Left lung (tissue), 10 donors: ENCODE data around the gene TDRD3. TPM values are rescaled to one million over a fixed set of nuclear protein-coding genes. Genes with fewer than 3 reads are reported as not detected.
"Not testable (repeated sequence)": the region's sequence is repeated elsewhere in the genome, so short reads cannot be mapped to it uniquely, and the experiment has no call there.

Source experiments
- ATAC-seq: fragments of 200-7000 bp; cut with Tn5 transposase; one replicate; pipeline ENCODE4 v1.9.1; 2020; ENCODE audit warnings: moderate library complexity
- DNase-seq, 4 donors: peaks; one replicate each; pipeline ENCODE4 v3.0.0-alpha.2; 2013 to 2020
- H3K27ac ChIP-seq, 2 donors: fragments of 200-600 bp; sonication (generic) in 1 of 2; one replicate each; pipeline versions ENCODE4 v1.5.0 to v1.8.0; 2020 to 2021
- H3K27me3 ChIP-seq, 2 donors: fragments of 200-600 bp; sonication (generic) in 1 of 2; one replicate each; pipeline versions ENCODE4 v1.5.0 to v1.8.0; 2020 to 2021
- H3K36me3 ChIP-seq, 2 donors: fragments of 200-600 bp; sonication (generic) in 1 of 2; one replicate each; pipeline versions ENCODE4 v1.5.0 to v1.8.0; 2020 to 2021
- H3K4me1 ChIP-seq, 2 donors: fragments of 200-600 bp; one replicate each; pipeline ENCODE4 v1.8.0; 2021
- H3K4me3 ChIP-seq, 2 donors: fragments of 200-600 bp; sonication (generic) in 1 of 2; one replicate each; pipeline versions ENCODE4 v1.5.0 to v1.8.0; 2020 to 2021; ENCODE audit warnings: mild to moderate bottlenecking in 1 of 2
- H3K9me3 ChIP-seq, 2 donors: fragments of 200-600 bp; sonication (generic) in 1 of 2; one replicate each; pipeline versions ENCODE4 v1.5.0 to v1.8.0; 2020 to 2021
- intact Hi-C, 2 donors: fragments of 100-400 bp; cut with DNase I; formaldehyde crosslinking; loops; one replicate each; pipeline versions ENCODE4 v1.11.2 to v1.14.2; 2022
- polyA plus RNA-seq, 6 donors: library from polyadenylated mRNA; unstranded; fragments of 120-200 nt; gene quantifications; one replicate each; pipeline ENCODE4 v1.2.1, GENCODE V29; 2013; ENCODE audit not compliant: insufficient read length in 6 of 6
- total RNA-seq, 2 donors: library from RNA; stranded (reverse); fragmentation: NEBNext Ultra II Directional; extraction: Animal tissue kit (Norgen Biotek cat#: 25700); gene quantifications; one replicate each; pipeline ENCODE4 v1.2.1, GENCODE V29; 2021
- TF ChIP-seq, protein P1 (sequence below), 2 donors: fragments of 200-600 bp; sonication (generic) in 1 of 2; IDR thresholded peaks; one replicate each; pipeline versions ENCODE4 v1.5.0 to v1.8.0; 2021; ENCODE audit warnings: antibody characterized with exemption in 2 of 2
- donor health status: DM: no; HTN: yes; CAD: no.
- donor health status: DM: no; HTN: no; CAD: no.

TDRD3 gene
- total and polyA plus RNA-seq, 8 donors: 18.2 to 43.4 (median 41.1) TPM

DNA sequence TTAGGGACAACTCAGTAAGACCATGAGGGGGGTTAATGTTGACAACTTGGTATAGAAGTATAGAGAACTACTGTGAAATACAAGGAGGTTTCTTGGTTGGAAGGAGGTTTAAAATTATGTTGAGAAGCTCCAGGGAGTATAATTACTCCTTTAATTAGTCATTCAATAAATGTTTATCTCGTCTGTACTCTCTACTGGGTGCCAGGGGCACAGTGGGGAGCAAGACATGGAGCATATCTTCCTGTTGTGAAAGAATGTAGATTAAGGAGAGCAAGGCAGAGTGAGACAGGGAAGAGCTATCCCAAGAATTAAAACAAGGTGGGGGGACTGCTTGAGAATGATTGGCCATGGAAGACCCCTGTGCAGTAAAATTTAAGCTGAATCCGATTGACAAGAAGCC, 33.7 kb upstream of the TDRD3 start:
- TF ChIP-seq, protein P1, sequence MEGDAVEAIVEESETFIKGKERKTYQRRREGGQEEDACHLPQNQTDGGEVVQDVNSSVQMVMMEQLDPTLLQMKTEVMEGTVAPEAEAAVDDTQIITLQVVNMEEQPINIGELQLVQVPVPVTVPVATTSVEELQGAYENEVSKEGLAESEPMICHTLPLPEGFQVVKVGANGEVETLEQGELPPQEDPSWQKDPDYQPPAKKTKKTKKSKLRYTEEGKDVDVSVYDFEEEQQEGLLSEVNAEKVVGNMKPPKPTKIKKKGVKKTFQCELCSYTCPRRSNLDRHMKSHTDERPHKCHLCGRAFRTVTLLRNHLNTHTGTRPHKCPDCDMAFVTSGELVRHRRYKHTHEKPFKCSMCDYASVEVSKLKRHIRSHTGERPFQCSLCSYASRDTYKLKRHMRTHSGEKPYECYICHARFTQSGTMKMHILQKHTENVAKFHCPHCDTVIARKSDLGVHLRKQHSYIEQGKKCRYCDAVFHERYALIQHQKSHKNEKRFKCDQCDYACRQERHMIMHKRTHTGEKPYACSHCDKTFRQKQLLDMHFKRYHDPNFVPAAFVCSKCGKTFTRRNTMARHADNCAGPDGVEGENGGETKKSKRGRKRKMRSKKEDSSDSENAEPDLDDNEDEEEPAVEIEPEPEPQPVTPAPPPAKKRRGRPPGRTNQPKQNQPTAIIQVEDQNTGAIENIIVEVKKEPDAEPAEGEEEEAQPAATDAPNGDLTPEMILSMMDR (IDR thresholded peaks at IDR 0.05): no peak
- no peaks in the 10 kb centered on the region for H3K36me3 ChIP-seq

DNA sequence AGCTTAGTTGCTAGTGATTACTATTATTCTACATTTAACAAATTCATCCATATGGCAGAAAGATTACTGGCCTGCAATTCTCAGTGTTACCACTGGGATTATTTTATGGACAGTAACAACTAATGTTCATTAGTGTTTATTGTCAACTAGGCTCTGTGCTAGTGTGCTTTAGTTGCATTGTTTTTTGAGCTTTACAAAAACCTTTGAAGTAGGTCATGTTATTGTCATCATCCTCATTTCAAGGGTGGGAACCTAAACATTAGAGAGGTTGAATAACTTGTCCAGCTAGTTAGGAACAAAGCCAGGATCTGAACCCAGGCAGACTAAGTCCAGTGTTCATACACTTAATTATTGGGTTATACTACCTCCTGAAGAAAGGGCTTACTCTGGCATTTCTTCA, 27.8 kb upstream of the TDRD3 start:
- ATAC-seq (no peak), DNase-seq (no peak)
- Histone ChIP-seq H3K36me3 (no peaks in the 10 kb centered on the region), H3K4me1 (no peaks in the 10 kb centered on the region), H3K9me3 (no peaks in the 10 kb centered on the region), H3K27ac (no peak overlapping the region), H3K4me3 (no peak overlapping the region), H3K27me3 (no peaks in the 10 kb centered on the region)
- intact Hi-C loops: no loop called here
- TF ChIP-seq, protein P1 (IDR thresholded peaks at IDR 0.05): peak; percentile 18 to 36

More for the DNA sequence above, 33.7 kb upstream of the TDRD3 start:
- ATAC-seq (no peak), DNase-seq (no peak)
- Histone ChIP-seq H3K9me3 (no peaks in the 10 kb centered on the region), H3K27ac (no peak overlapping the region), H3K27me3 (no peaks in the 10 kb centered on the region), H3K4me3 (no peak overlapping the region), H3K4me1 (no peaks in the 10 kb centered on the region)
- intact Hi-C loops: no loop called here

DNA sequence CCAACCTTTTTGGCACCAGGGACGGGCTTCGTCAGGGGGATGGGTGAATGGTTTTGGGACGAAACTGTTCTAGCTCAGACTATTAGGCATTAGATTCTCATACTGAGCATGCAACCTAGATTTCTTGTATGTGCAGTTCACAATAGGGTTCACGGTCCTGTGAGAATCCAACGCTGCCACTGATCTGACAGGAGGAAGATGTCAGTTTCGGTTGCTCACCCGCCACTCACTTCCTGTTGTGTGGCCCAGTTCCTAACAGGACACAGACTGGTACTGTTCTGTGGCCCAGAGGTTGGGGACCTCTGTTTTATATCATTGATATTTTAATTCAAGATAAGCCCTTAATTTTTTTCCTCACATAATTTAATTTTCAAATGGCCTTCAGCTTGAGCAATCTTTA, 26.7 kb upstream of the TDRD3 start:
- intact Hi-C loops: no loop called here
- DNase-seq (no peak), ATAC-seq (no peak)
- no peak overlapping the region for H3K27ac ChIP-seq
- H3K27me3 ChIP-seq: no peaks in the 10 kb centered on the region
- no peaks in the 10 kb centered on the region for H3K9me3 ChIP-seq
- H3K36me3 ChIP-seq: no peaks in the 10 kb centered on the region
- no peak overlapping the region for H3K4me3 ChIP-seq
- TF ChIP-seq, protein P1 (IDR thresholded peaks at IDR 0.05): no peak
- H3K4me1 ChIP-seq: no peaks in the 10 kb centered on the region

- no peak for ATAC-seq
Observed at GRCh38 chr13:60372141-60372540, 24.9 kb upstream of the TDRD3 start.

GRCh38 chr13:60379282-60379681, 17.7 kb upstream of the TDRD3 start:
- H3K4me1 ChIP-seq, H3K27ac ChIP-seq, H3K4me3 ChIP-seq, H3K9me3 ChIP-seq, H3K27me3 ChIP-seq, intact Hi-C loops, DNase-seq, H3K36me3 ChIP-seq, ATAC-seq: not testable (repeated sequence)

More at GRCh38 chr13:60372141-60372540, 24.9 kb upstream of the TDRD3 start:
- TF ChIP-seq, protein P1 (IDR thresholded peaks at IDR 0.05): no peak
- Histone ChIP-seq H3K27me3 (no peaks in the 10 kb centered on the region), H3K36me3 (no peaks in the 10 kb centered on the region), H3K27ac (no peak overlapping the region), H3K4me1 (no peaks in the 10 kb centered on the region), H3K4me3 (no peak overlapping the region), H3K9me3 (no peaks in the 10 kb centered on the region)
- no peak for DNase-seq
- intact Hi-C loops: no loop called here

GRCh38 chr13:60379837-60380565, 17.0 kb upstream of the TDRD3 start:
- no peaks in the 10 kb centered on the region for H3K27me3 ChIP-seq
- no peak for ATAC-seq
- no peak for DNase-seq
- no peaks in the 10 kb centered on the region for H3K36me3 ChIP-seq
- H3K4me3 ChIP-seq: no peak overlapping the region
- TF ChIP-seq, protein P1 (IDR thresholded peaks at IDR 0.05): no peak
- H3K27ac ChIP-seq: no peak overlapping the region
- no peaks in the 10 kb centered on the region for H3K4me1 ChIP-seq
- H3K9me3 ChIP-seq: no peaks in the 10 kb centered on the region
- intact Hi-C loops: no loop called here
